H1 (cell line): ENCODE measurements around the gene SLC37A2. TPM values are rescaled to one million over a fixed set of nuclear protein-coding genes. Genes with fewer than 3 reads are reported as not detected.

Experiments used
- CTCF ChIA-PET: fragments of 300-600 bp; sonication (Branson Sonifier 250); formaldehyde crosslinking; loops from one replicate; lab custom pipeline; 2021; ENCODE audit not compliant: partially characterized antibody; lab: Charles Lee
- POLR2A ChIA-PET: fragments of 300-600 bp; sonication (Branson Sonifier 250); formaldehyde crosslinking; loops from one replicate; lab custom pipeline; 2021; ENCODE audit warnings: inconsistent platforms; ENCODE audit not compliant: partially characterized antibody; lab: Charles Lee
- DNase-seq, 2 experiments: peaks; one replicate each; pipeline versions ENCODE4 v3.0.0 to v3.0.0-alpha.2; 2010 to 2022; ENCODE audit warnings: low spot score in 2 of 2, low read depth in 1 of 2, mixed read lengths in 1 of 2
- FAIRE-seq: peaks from 2 replicates; lab custom pipeline; 2011; peaks lifted over from hg19 to GRCh38; lab: Jason Lieb, UNC
- H2AFZ ChIP-seq: 2 replicates; pipeline ENCODE4 v1.8.1; 2012; ENCODE audit warnings: low read length, inconsistent platforms
- H2AK5ac ChIP-seq: 2 replicates; pipeline ENCODE4 v1.6.1; 2013; ENCODE audit warnings: low read depth, low read length
- H2BK120ac ChIP-seq: replicated peaks from 2 replicates; pipeline ENCODE3; 2013; ENCODE audit warnings: low read depth, low read length, inconsistent platforms
- H2BK12ac ChIP-seq: 2 replicates; pipeline ENCODE4 v1.6.1; 2013; ENCODE audit warnings: low read depth, low read length
- H2BK15ac ChIP-seq: 2 replicates; pipeline ENCODE4 v1.6.1; 2013; ENCODE audit warnings: low read length
- H2BK20ac ChIP-seq: 2 replicates; pipeline ENCODE4 v1.6.1; 2013; ENCODE audit warnings: low read length
- H2BK5ac ChIP-seq: 2 replicates; pipeline ENCODE4 v1.6.1; 2013; ENCODE audit warnings: low read depth, low read length
- H3K14ac ChIP-seq: 2 replicates; pipeline ENCODE4 v1.6.1; 2013; ENCODE audit warnings: inconsistent platforms; ENCODE audit not compliant: insufficient read length
- H3K18ac ChIP-seq: 2 replicates; pipeline ENCODE4 v1.6.1; 2013; ENCODE audit warnings: low read length; ENCODE audit errors: extremely low read depth
- H3K23ac ChIP-seq: 2 replicates; pipeline ENCODE4 v1.6.1; 2013; ENCODE audit warnings: inconsistent platforms; ENCODE audit not compliant: insufficient read length
- H3K23me2 ChIP-seq: 2 replicates; pipeline ENCODE4 v1.6.1; 2013; ENCODE audit warnings: low read depth, low read length
- H3K27ac ChIP-seq: 2 replicates; pipeline ENCODE4 v1.6.1; 2011; ENCODE audit warnings: low read depth, low read length, inconsistent platforms
- H3K27me3 ChIP-seq, 4 experiments: replicated peaks in 1 of 4; 1 replicate in 1 of 4; 2 replicates in 3 of 4; pipeline versions ENCODE4 v1.6.1 to v1.8.1; 2011 to 2013; ENCODE audit warnings: low read length in 3 of 4, mild to moderate bottlenecking in 3 of 4, inconsistent platforms in 2 of 4, mixed read lengths in 2 of 4, moderate library complexity in 1 of 4; ENCODE audit not compliant: control insufficient read depth in 3 of 4, insufficient read depth in 3 of 4; ENCODE audit errors: extremely low read depth in 1 of 4
- H3K36me3 ChIP-seq, 4 experiments: 2 replicates each; pipeline versions ENCODE4 v1.6.1 to v1.8.1; 2011 to 2013; ENCODE audit warnings: mild to moderate bottlenecking in 4 of 4, low read length in 3 of 4, moderate library complexity in 2 of 4, control low read depth in 1 of 4, inconsistent platforms in 1 of 4; ENCODE audit not compliant: insufficient read depth in 4 of 4, control insufficient read depth in 2 of 4
- H3K4ac ChIP-seq: replicated peaks from 2 replicates; pipeline ENCODE3; 2013; ENCODE audit warnings: low read length, low read depth, mixed read lengths, inconsistent platforms; ENCODE audit not compliant: insufficient read length
- H3K4me1 ChIP-seq, 4 experiments: replicated peaks in 1 of 4; 1 replicate in 1 of 4; 2 replicates in 3 of 4; pipeline versions ENCODE4 v1.6.1 to v1.8.1; 2011 to 2013; ENCODE audit warnings: low read length in 3 of 4, inconsistent platforms in 2 of 4, mixed read lengths in 1 of 4; ENCODE audit not compliant: insufficient read depth in 4 of 4, control insufficient read depth in 3 of 4
- H3K4me2 ChIP-seq, 2 experiments: 2 replicates each; pipeline versions ENCODE4 v1.6.1 to v1.8.1; 2011 to 2013; ENCODE audit warnings: low read depth in 2 of 2, low read length in 2 of 2, control low read depth in 1 of 2, inconsistent platforms in 1 of 2, mild to moderate bottlenecking in 1 of 2; ENCODE audit not compliant: insufficient read depth in 1 of 2
- H3K4me3 ChIP-seq, 4 experiments: fragments of 200-600, 300-600 bp in 1 of 4; sonication (generic), shearing (Covaris generic), sonication (Bioruptor Twin) in 1 of 4; 2 replicates each; pipeline versions ENCODE4 v1.5.1 to v1.8.1; 2011 to 2016; ENCODE audit warnings: low read length in 4 of 4, low read depth in 3 of 4, control low read depth in 2 of 4, inconsistent platforms in 2 of 4, mild to moderate bottlenecking in 2 of 4, mixed read lengths in 1 of 4, moderate library complexity in 1 of 4; ENCODE audit not compliant: insufficient read depth in 2 of 4; ENCODE audit errors: extremely low read depth in 1 of 4
- H3K56ac ChIP-seq: replicated peaks from 2 replicates; pipeline ENCODE3; 2013; ENCODE audit warnings: low read depth, mild to moderate bottlenecking, mixed read lengths, low read length, inconsistent platforms; ENCODE audit not compliant: insufficient read length
- H3K79me1 ChIP-seq: 2 replicates; pipeline ENCODE4 v1.6.1; 2013; ENCODE audit warnings: low read depth, low read length, control low read depth
- H3K79me2 ChIP-seq, 2 experiments: 2 replicates each; pipeline versions ENCODE4 v1.6.1 to v1.8.1; 2012 to 2013; ENCODE audit warnings: low read length in 2 of 2, mild to moderate bottlenecking in 2 of 2, inconsistent platforms in 1 of 2; ENCODE audit not compliant: insufficient read depth in 2 of 2, control insufficient read depth in 1 of 2
- H3K9ac ChIP-seq, 4 experiments: replicated peaks in 1 of 4; 1 replicate in 1 of 4; 2 replicates in 3 of 4; pipeline versions ENCODE4 v1.6.1 to v1.8.1; 2011 to 2013; ENCODE audit warnings: low read depth in 3 of 4, low read length in 3 of 4, control low read depth in 2 of 4, mild to moderate bottlenecking in 2 of 4, moderate library complexity in 2 of 4, inconsistent platforms in 1 of 4; ENCODE audit errors: extremely low read depth in 1 of 4
- H3K9me3 ChIP-seq, 2 experiments: 2 replicates each; pipeline versions ENCODE4 v1.6.1 to v1.8.1; 2012 to 2013; ENCODE audit warnings: mild to moderate bottlenecking in 2 of 2, moderate library complexity in 2 of 2, control low read depth in 1 of 2, inconsistent platforms in 1 of 2, low read depth in 1 of 2, low read length in 1 of 2, mixed read lengths in 1 of 2; ENCODE audit not compliant: insufficient read depth in 2 of 2
- H4K20me1 ChIP-seq, 2 experiments: replicated peaks in 1 of 2; 2 replicates each; pipeline versions ENCODE3 to v1.8.1; 2011 to 2013; ENCODE audit warnings: inconsistent platforms in 2 of 2, low read length in 2 of 2, mild to moderate bottlenecking in 1 of 2; ENCODE audit not compliant: insufficient read depth in 2 of 2, control insufficient read depth in 1 of 2
- H4K5ac ChIP-seq: 2 replicates; pipeline ENCODE4 v1.6.1; 2013; ENCODE audit warnings: low read length, low read depth, mixed read lengths, inconsistent platforms; ENCODE audit not compliant: insufficient read length
- H4K8ac ChIP-seq: 2 replicates; pipeline ENCODE4 v1.8.0; 2013; ENCODE audit warnings: mild to moderate bottlenecking, moderate library complexity, low read length, inconsistent platforms; ENCODE audit not compliant: insufficient read depth; ENCODE audit errors: extremely low read depth
- H4K91ac ChIP-seq: replicated peaks from 2 replicates; pipeline ENCODE3; 2013; ENCODE audit warnings: low read length, mixed read lengths, inconsistent platforms; ENCODE audit not compliant: insufficient read length
- CBX5 ChIP-seq: fragments of 300-800, 300-1000 bp; sonication (generic); IDR thresholded peaks from 2 replicates; pipeline ENCODE4 v1.7.1; 2016; ENCODE audit warnings: antibody characterized with exemption, low read length, low read depth
- CHD2 ChIP-seq: IDR thresholded peaks from 2 replicates; pipeline ENCODE4 v1.6.1; 2012; ENCODE audit warnings: low read length, improper control_type of control experiment
- CREB1 ChIP-seq: IDR thresholded peaks from 2 replicates; pipeline ENCODE4 v1.6.1; 2012; ENCODE audit warnings: inconsistent platforms
- EP300 ChIP-seq, 2 experiments: IDR thresholded peaks; 1 replicate in 1 of 2; 2 replicates in 1 of 2; pipeline ENCODE4 v1.6.1; 2011 to 2012; ENCODE audit warnings: low read depth in 2 of 2, low read length in 2 of 2, mild to moderate bottlenecking in 2 of 2, borderline replicate concordance in 1 of 2, inconsistent platforms in 1 of 2, moderate library complexity in 1 of 2
- EZH2 ChIP-seq: fragments of 200-600 bp; sonication (generic); IDR thresholded peaks from 2 replicates; pipeline ENCODE4 v1.7.1; 2012; ENCODE audit warnings: low read depth, mild to moderate bottlenecking, moderate library complexity, low read length, inconsistent platforms; ENCODE audit not compliant: severe bottlenecking
- MAFK ChIP-seq: IDR thresholded peaks from 2 replicates; pipeline ENCODE4 v1.6.1; 2012; ENCODE audit warnings: low read depth, mild to moderate bottlenecking, improper control_type of control experiment, low read length
- POLR2A ChIP-seq, 2 experiments: IDR thresholded peaks; 1 replicate in 1 of 2; 2 replicates in 1 of 2; pipeline ENCODE4 v1.6.1; 2011; ENCODE audit warnings: low read depth in 2 of 2, low read length in 2 of 2, mild to moderate bottlenecking in 2 of 2; ENCODE audit errors: control extremely low read depth in 1 of 2
- POLR2AphosphoS5 ChIP-seq: IDR thresholded peaks from 2 replicates; pipeline ENCODE4 v1.6.1; 2011; ENCODE audit warnings: low read depth, low read length
- SIN3A ChIP-seq, 2 experiments: IDR thresholded peaks in 1 of 2; conservative IDR thresholded peaks in 1 of 2; 2 replicates each; pipeline ENCODE4 v1.6.1; 2011 to 2012; ENCODE audit warnings: low read length in 2 of 2, improper control_type of control experiment in 1 of 2, low read depth in 1 of 2, mild to moderate bottlenecking in 1 of 2
- SIX5 ChIP-seq: IDR thresholded peaks from 2 replicates; pipeline ENCODE4 v1.6.1; 2011; ENCODE audit warnings: mild to moderate bottlenecking, low read depth, low read length
- SP1 ChIP-seq: IDR thresholded peaks from 2 replicates; pipeline ENCODE4 v1.6.1; 2011; ENCODE audit warnings: low read depth, low read length
- SP4 ChIP-seq: IDR thresholded peaks from 2 replicates; pipeline ENCODE4 v1.6.1; 2012; ENCODE audit warnings: low read length, inconsistent platforms
- WGBS, 2 experiments: shearing (Covaris generic) in 1 of 2; methylation state at CpG; one replicate each; pipeline versions ENCODE4 v1.1.6 to v1.1.7; 2013 to 2015; ENCODE audit warnings: low lambda C conversion rate in 2 of 2, mixed read lengths in 2 of 2, inconsistent platforms in 1 of 2, low coverage in 1 of 2, missing lambda C conversion rate in 1 of 2; ENCODE audit not compliant: insufficient replicate concordance in 2 of 2, insufficient coverage in 1 of 2, insufficient read length in 1 of 2; ENCODE audit errors: extremely low coverage in 1 of 2, missing lambda C conversion rate in 1 of 2; 5-methylcytosine and 5-hydroxymethylcytosine counted together
- polyA plus RNA-seq, 7 experiments: library from polyadenylated mRNA; depleted of rRNA in 3 of 7; stranded (reverse) in 5 of 7; unstranded in 2 of 7; fragments of >200 nt in 5 of 7; fragments of 200-250 nt in 2 of 7; gene quantifications; 1 replicate in 5 of 7; 2 replicates in 1 of 7; 4 replicates in 1 of 7; pipeline versions ENCODE4 v1.2.1 to v1.2.3, GENCODE V29; 2011 to 2013; ENCODE audit warnings: missing spikeins in 2 of 7, mixed read lengths in 2 of 7
- total RNA-seq: library from RNA; stranded (reverse); fragmentation: NEBNext Ultra II Directional; extraction: Animal tissue kit (Norgen Biotek cat#: 25700); gene quantifications from 2 replicates; pipeline ENCODE4 v1.2.1, GENCODE V29; 2021
- TF ChIP-seq, protein P1 (sequence below): IDR thresholded peaks from 2 replicates; pipeline ENCODE4 v1.6.1; 2011; ENCODE audit warnings: low read length, improper control_type of control experiment

Gene SLC37A2
- total and polyA plus RNA-seq, 2 of the 8 experiments (the other 6 are each of a cell fraction or from before 2014, with no cell fraction given), result 1.3 to 1.9 TPM

DNA sequence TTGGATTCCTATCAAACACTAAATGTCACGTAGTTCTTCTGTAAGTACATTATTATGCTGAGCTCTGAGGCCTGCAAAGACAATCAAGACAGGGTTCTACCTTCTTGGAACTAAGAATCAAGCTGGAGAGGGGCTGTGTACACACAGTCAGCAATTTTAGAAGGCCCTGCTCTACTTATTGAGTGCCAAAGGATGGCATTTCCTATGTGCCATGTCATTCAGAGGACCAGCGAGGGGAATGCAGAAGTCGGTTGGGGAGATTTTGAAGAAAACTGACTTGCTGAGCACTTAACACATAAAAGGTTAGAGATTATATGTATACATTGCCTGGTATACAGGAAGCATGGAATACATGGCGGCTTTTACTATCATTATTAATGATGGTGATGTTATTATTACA is 5.3 kb downstream of the SLC37A2 start:
- Histone ChIP-seq H3K23ac (no peak overlapping the region), H3K14ac (no peak overlapping the region), H2BK5ac (no peak overlapping the region), H3K4me3 (no peak overlapping the region), H3K9ac (no peak overlapping the region), H3K23me2 (peaks cover 5% of the 10 kb centered on the region), H3K27me3 (peaks cover 0 to 12% (median 7%) of the 10 kb centered on the region in 4 experiments; a peak in 5 of 7 replicates), H3K56ac (no peak overlapping the region), H2BK15ac (no peak overlapping the region), H2AFZ (no peak overlapping the region), H3K79me2 (no peaks in the 10 kb centered on the region), H2BK120ac (no peak overlapping the region), H3K4me1 (peaks cover 0 to 2% (median 0%) of the 10 kb centered on the region in 4 experiments; a peak in 2 of 7 replicates), H3K4ac (no peak overlapping the region), H4K91ac (no peak overlapping the region), H3K27ac (no peak overlapping the region), H3K79me1 (no peaks in the 10 kb centered on the region), H4K20me1 (no peaks in the 10 kb centered on the region), H3K4me2 (no peak overlapping the region), H4K8ac (no peak overlapping the region), H2AK5ac (no peak overlapping the region), H3K18ac (no peak overlapping the region), H2BK12ac (no peak overlapping the region), H2BK20ac (no peak overlapping the region), H4K5ac (no peak overlapping the region), H3K9me3 (no peaks in the 10 kb centered on the region), H3K36me3 (no peaks in the 10 kb centered on the region)
- POLR2A ChIA-PET, result no interaction called here
- DNase-seq (no peak), FAIRE-seq (no peak)
- CTCF ChIA-PET, result interaction anchor here (0.7 to 29.4 kb wide), 3 partner anchors 21 to 286 kb away, joined by 3 to 486 read pairs (median 217); no protein-coding TSS in a partner anchor
- TF ChIP-seq SIX5 (no peak), SP1 (no peak), POLR2A (IDR thresholded peaks at IDR 0.05; ENCODE audit: control extremely low read depth in 1 of 2, low read depth in 2 of 2, low read length in 2 of 2) (no peak), CREB1 (no peak), EP300 (IDR thresholded peaks at IDR 0.05; ENCODE audit: borderline replicate concordance in 1 of 2, low read depth in 2 of 2, low read length in 2 of 2) (no peak), EZH2 (no peak), CBX5 (no peak), SIN3A (conservative IDR thresholded peaks at IDR 0.05 in 1 of 2, IDR thresholded peaks at IDR 0.05 in 1 of 2; ENCODE audit: low read depth in 1 of 2, low read length in 2 of 2) (no peak), CHD2 (no peak), SP4 (no peak), MAFK (no peak), POLR2AphosphoS5 (no peak)
- TF ChIP-seq, protein P1, sequence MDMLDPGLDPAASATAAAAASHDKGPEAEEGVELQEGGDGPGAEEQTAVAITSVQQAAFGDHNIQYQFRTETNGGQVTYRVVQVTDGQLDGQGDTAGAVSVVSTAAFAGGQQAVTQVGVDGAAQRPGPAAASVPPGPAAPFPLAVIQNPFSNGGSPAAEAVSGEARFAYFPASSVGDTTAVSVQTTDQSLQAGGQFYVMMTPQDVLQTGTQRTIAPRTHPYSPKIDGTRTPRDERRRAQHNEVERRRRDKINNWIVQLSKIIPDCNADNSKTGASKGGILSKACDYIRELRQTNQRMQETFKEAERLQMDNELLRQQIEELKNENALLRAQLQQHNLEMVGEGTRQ, result no peak
- WGBS, 2 experiments, result 92% methylated on average over 4 of the region's 4 CpGs; no CpG with 5 or more reads in 1 of the 2 experiments
